Upper lobe of left lung (tissue), 4 donors: ENCODE data around the gene TET3.

ENCODE experiments used
- CTCF ChIP-seq, 6 experiments: fragments of 450-650 bp in 4 of 6; fragments of 200-600 bp in 2 of 6; sonication (generic) in 2 of 6; IDR thresholded peaks; one replicate each; pipeline ENCODE4 v1.5.1; 2016 to 2019; ENCODE audit warnings: antibody characterized with exemption in 6 of 6
- EP300 ChIP-seq, 4 donors: sonication (generic); formaldehyde crosslinking; IDR thresholded peaks; one replicate each; pipeline ENCODE4 v1.5.1; 2017; ENCODE audit warnings: antibody characterized with exemption in 4 of 4, control low read depth in 2 of 4
- POLR2A ChIP-seq, 4 donors: fragments of 450-650 bp; IDR thresholded peaks; one replicate each; pipeline ENCODE4 v1.5.1; 2016 to 2017; ENCODE audit warnings: antibody characterized with exemption in 4 of 4, mild to moderate bottlenecking in 2 of 4
- POLR2AphosphoS5 ChIP-seq, 2 donors: sonication (generic); formaldehyde crosslinking; IDR thresholded peaks; one replicate each; pipeline ENCODE4 v1.5.1; 2017; ENCODE audit warnings: antibody characterized with exemption in 2 of 2

GRCh38 chr2:73984203-73984921 is at the start of gene TET3:
- peak in 1 of 6 experiments; percentile 17 for TF ChIP-seq CTCF (IDR thresholded peaks at IDR 0.05)
- TF ChIP-seq POLR2AphosphoS5 (IDR thresholded peaks at IDR 0.05): no peak
- TF ChIP-seq EP300 (IDR thresholded peaks at IDR 0.05): no peak
- TF ChIP-seq POLR2A (IDR thresholded peaks at IDR 0.05): peak in 1 of 4 donors; percentile 16
